Ureter (tissue), 1 donor: ENCODE measurements around the gene IRF9. TPM values are rescaled to one million over a fixed set of nuclear protein-coding genes. Genes with fewer than 3 reads are reported as not detected.
"Not testable (repeated sequence)": the region's sequence is repeated elsewhere in the genome, so short reads cannot be mapped to it uniquely, and the experiment has no call there.

Source experiments
- DNase-seq: peaks from one replicate; pipeline ENCODE4 v3.0.0-alpha.2; 2020; ENCODE audit warnings: low spot score
- total RNA-seq: library from RNA; stranded (reverse); gene quantifications from one replicate; pipeline ENCODE4 v1.2.4, GENCODE V29; 2023
- donor health status: DM: yes; HTN: yes; CAD: no.

Gene IRF9
- total RNA-seq, 1 donor from 2014 or later, result 101 TPM

- DNase-seq, result no peak
Observed at GRCh38 chr14:24194873-24195185, 33.8 kb downstream of the IRF9 start.

DNA sequence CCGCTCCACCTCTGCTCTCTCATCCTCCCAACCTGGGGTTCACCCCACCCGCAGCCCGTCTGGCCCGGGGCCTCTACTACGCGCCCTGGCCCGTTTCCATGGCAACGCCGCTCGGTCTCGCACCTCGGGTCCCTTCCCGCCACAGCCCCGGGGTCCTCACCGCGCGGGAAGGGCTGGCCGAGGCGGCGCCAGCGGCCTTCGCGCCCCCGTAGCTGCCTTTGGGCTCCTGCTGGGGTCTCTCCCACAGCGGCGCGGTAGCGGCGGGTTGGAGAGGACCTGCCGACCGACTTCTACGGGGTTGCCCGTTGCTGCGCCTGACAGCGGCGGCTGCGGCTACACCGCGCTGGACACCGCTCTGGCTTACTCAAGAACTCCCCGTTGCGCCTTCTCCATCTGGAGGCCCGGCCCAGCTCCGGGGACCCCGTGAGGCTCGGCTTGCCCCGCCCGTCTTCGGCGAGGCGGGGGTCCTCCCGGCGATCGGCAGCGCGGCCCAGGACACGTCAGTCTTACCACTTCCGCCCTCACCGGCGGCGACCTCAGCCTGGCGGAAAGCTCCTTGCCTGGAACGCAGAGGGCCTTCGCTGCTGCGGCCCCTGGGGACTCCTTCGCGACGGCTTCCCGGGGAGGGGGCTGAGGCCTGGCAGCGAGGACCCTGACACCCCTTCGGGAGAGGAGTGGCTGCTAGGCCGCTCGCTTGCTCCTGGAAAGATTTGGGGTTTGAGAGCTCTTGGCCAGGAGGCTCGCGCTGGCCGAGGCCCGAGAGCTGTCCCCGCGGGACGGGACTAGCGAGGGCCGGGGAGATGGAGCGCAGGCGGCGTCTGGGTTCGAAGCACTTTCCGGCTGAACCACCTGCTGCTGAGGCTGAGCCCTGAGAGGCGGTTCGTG is 34.4 kb downstream of the IRF9 start, which contains the start of gene TM9SF1:
Gene TM9SF1 (minus strand): TSS at position 256 of the 885 bp plus-strand sequence. CDS start 422 bp downstream, outside the sequence.
- DNase-seq, result peak; percentile 88

DNA sequence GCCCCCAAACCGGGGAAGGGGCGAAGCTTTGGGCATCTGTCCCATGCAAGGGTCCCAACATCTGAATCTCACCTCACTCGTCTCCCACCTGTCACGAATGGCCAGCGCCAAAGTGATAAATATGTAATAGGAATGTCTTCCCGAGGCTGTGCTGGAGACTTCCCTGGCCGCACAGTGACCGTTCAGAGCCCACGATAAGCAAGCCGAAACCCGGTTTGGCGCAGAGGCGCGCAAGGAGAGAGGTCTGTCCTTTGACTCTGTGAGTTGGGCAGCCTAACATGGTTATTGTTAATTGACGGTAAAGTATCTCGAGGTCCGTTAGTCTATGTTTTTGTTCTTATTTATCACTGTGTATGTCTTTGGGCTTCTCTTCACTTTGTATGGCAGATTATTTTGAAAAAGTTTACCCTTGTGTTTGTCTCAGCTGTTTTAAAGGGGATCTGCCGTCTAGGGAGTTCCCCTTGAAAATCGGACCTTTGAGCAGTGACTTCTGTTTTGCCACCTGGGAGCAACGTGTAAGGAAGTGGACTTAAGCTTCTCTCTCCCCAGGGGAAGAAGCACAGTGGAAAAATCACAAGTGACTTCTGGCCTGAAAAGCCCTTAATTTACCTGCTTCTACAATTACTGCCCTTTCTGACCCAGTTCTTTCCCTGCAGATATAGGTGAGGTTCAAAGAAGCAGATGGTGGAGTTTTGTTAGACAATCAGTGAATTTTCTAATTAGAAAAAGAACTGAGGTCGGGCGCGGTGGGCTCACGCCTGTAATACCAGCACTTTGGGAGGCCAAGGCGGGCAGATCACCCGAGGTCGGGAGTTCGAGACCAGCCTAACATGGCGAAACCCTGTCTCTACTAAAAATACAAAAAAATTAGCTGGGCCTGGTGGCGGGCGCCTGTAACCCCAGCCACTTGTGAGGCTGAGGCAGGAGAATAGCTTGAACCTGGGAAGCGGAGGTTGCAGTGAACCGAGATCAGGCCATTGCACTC is 35.3 kb downstream of the IRF9 start:
- no peak for DNase-seq

DNA sequence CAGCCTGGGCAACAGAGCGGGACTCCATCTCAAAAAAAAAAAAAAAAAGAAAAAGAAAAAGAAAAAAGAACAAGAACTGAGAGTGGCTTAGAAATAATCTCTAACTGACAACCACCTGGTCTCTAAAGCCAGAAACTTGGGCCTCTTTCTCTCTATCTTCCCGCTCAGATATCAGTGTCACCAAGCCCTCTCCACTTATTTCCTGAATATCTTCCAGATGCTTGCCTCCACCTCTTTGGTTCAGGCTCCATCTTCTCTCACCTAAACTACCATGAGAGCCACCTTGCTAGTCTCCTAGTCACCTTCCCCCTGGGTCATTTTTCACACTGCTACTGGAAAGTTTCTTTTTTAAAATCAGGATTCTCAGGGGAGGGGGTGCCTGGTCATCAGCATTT is 36.0 kb downstream of the IRF9 start:
- DNase-seq, result no peak

GRCh38 chr14:24198814-24199524 is 37.9 kb downstream of the IRF9 start:
- no peak for DNase-seq

- DNase-seq, result not testable (repeated sequence)
Observed at GRCh38 chr14:24202538-24202937, 41.5 kb downstream of the IRF9 start.

DNA sequence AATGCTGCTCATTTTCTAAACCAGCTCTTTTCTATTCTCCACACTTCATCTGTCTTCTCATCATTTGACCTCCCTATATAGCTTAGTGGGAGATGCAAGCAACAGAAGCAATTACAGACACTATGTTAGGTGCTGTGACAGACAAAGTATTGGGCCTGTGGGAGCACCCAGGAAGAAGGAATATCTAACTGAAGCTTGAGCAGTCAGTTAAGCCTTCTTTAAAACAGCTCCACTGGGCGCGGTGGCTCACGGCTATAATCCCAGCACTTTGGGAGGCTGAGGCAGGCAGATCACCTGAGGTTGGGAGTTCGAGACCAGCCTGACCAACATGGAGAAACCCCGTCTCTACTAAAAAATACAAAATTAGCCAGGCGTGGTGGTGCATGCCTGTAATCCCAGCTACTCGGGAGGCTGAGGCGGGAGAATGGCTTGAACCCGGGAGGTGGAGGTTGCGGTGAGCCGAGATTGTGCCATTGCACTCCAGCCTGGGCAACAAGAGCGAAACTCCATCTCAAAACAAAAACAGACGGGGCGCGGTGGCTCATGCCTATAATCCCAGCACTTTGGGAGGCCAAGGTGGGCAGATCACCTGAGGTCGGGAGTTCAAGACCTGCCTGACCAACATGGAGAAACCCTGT is 42.3 kb downstream of the IRF9 start:
- DNase-seq, result not testable (repeated sequence)

DNA sequence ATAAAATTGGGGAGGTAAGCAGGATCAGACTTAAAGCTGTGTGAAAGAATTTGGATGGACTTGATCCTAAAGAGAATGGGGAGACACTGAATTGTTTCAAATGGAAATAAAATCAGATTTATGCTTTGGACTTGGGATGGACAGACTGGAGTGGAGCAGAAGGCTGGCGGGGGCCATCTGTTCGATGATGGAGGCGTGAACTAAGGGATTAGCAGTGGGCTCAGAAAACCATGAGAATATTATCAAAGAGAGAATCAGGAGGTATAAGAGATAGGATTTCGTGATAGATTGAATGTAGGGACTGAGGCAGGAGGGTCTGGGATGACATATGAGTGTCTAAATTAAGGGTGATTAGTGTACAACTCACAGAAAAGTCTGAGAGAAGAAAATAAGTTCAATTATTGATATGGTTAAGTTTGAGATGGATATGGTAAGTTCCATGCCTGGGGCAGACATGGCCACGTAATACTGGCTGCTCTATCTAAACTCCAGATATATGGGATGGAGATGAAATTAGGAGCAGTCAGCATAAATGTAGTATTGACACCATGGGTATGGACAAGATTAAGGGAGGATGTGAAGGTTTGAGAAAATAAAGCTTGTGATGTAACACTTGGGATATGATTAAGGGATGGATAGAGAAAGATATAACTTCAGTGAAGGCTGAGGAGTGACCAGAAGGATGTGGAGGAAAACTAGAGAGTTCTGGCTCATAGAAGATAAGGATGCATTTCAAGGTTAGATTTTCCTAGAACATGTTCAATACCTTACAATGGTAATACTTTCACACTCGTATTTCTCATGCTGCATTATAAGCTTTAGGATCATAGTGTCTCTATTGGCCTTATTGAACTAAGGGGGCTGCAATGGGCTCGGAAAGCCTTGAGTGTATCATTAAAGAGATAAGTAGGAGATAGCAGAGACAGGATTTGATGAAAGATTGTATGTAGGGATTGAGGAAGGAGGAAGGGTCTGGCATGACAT is 43.4 kb downstream of the IRF9 start:
- DNase-seq, result no peak

- DNase-seq, result no peak
Observed at GRCh38 chr14:24206260-24207103, 45.4 kb downstream of the IRF9 start.

GRCh38 chr14:24207104-24207551 is 46.1 kb downstream of the IRF9 start:
- DNase-seq, result no peak

DNA sequence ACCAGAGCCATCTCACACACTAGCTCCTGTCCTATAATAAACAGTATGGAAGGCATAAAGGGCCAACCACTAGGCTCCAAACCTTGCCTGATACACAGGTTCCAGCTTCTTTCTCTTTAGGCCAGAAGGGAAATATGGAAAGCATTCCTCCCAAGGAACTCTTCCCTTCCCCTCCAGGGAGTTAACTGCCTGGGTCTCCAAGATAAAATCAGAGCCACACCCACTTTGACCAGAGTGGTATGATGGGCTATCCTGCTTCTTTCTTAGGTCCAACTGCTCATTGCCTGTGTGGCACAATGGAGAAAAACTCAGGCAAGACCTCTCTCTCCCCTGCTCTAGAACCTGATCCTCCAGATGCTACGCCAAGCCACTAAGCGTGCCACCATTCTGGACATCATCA is 46.6 kb downstream of the IRF9 start:
- no peak for DNase-seq

DNA sequence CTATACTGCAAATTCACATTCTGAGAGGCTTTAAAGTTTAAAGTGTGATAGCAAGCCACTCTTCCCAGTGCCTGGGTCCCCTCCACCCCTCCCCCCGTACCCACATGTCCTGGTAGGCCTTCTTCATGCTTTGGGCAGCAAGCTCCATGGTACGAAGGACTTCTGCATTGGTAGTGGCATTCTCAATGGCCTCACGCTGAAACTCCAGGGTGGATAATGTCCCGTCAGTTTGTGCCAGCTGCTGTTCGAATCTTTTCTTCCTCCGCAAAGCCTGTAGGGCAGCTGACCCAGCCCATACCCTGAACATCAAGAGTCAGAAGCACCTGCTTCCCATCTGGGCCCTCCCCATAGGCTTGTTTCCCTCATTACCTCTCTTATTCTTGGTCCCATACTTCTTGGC is 50.2 kb downstream of the IRF9 start:
- DNase-seq, result no peak

- peak; percentile 98 for DNase-seq
Observed at GRCh38 chr14:24212924-24213865, 52.1 kb downstream of the IRF9 start, which contains the start of gene CHMP4A. CHMP4A (minus strand) TSS chr14:24213488; CDS start chr14:24213439, 49 bp downstream.

- no peak for DNase-seq
Observed at GRCh38 chr14:24213866-24214662, 53.0 kb downstream of the IRF9 start.

- peak; percentile 88 for DNase-seq
Observed at GRCh38 chr14:24215495-24216344, 54.7 kb downstream of the IRF9 start, which contains the start of gene MDP1. MDP1 (minus strand) TSS chr14:24216066; CDS start chr14:24215955, 111 bp downstream.
